SK-N-DZ (cell line): ENCODE results near the gene BSG.

ENCODE experiments used
- DNase-seq: peaks from one replicate; pipeline ENCODE4 v3.0.0-alpha.2; 2015; ENCODE audit warnings: low spot score

BSG gene

GRCh38 chr19:540867-541637, 31.3 kb upstream of the BSG start:
- DNase-seq = no peak

- no peak for DNase-seq
Measured at GRCh38 chr19:541699-542098, 30.7 kb upstream of the BSG start.

- DNase-seq = no peak
Measured at GRCh38 chr19:542173-542866, 30.1 kb upstream of the BSG start.

- no peak for DNase-seq
Measured at GRCh38 chr19:543910-544608, 28.3 kb upstream of the BSG start, which contains the start of gene GZMM. Gene GZMM, plus strand, starts transcription at chr19:544053. Its CDS starts 19 bp downstream, at chr19:544072.

GRCh38 chr19:547117-547516, 25.3 kb upstream of the BSG start:
- DNase-seq = no peak

GRCh38 chr19:547836-548720, 24.3 kb upstream of the BSG start:
- no peak for DNase-seq

GRCh38 chr19:548886-549830, 23.2 kb upstream of the BSG start:
- no peak for DNase-seq

GRCh38 chr19:554817-555216, 17.6 kb upstream of the BSG start:
- no peak for DNase-seq

GRCh38 chr19:555474-555808, 17.0 kb upstream of the BSG start:
- DNase-seq = no peak

- DNase-seq = no peak
Measured at GRCh38 chr19:556611-557382, 15.6 kb upstream of the BSG start.

GRCh38 chr19:558770-559439, 13.5 kb upstream of the BSG start:
- DNase-seq = no peak

GRCh38 chr19:560121-560520, 12.3 kb upstream of the BSG start:
- DNase-seq = no peak

GRCh38 chr19:566403-566802, 6.0 kb upstream of the BSG start:
- peak; percentile 92 for DNase-seq

GRCh38 chr19:566844-567243, 5.6 kb upstream of the BSG start:
- no peak for DNase-seq

GRCh38 chr19:567296-567900, 5.0 kb upstream of the BSG start:
- no peak for DNase-seq

GRCh38 chr19:570251-570686, 2.1 kb upstream of the BSG start:
- no peak for DNase-seq

- DNase-seq = peak; percentile 82
Measured at GRCh38 chr19:570937-571565, 1.3 kb upstream of the BSG start.

- peak; percentile 56 for DNase-seq
Measured at GRCh38 chr19:571566-571974, 826 bp upstream of the BSG start.
